GM12891 (cell line): ENCODE measurements around the gene SLC22A14.

ENCODE experiments used
- POLR2A ChIP-seq: IDR thresholded peaks from 2 replicates; pipeline ENCODE4 v1.6.1; 2011; ENCODE audit warnings: low read depth, low read length, control low read depth
- POLR2AphosphoS5 ChIP-seq: IDR thresholded peaks from 2 replicates; pipeline ENCODE4 v1.6.1; 2011; ENCODE audit warnings: low read depth, low read length, control low read depth

DNA sequence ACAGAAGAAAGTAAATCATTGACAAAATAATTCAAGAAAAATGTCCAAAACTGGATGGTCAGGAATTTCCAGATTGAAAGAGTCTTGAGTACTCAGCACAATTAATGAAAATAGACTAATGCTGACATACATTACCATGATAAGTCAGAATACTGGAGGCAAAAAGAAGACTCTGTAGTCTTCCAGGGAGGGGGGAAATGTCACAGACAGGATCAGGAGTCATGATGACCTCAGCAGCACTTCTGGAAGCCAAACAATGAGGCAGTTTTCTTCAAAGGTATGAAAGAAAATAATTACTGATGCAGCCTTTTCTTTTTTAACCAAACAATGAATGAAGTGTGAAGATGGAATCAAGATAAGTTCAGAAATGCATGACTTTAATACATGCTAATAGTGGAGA, 46.6 kb upstream of the SLC22A14 start:
- no peak for TF ChIP-seq POLR2A
- TF ChIP-seq POLR2AphosphoS5: no peak
